ENCODE data around the gene CYP17A1. TPM values are rescaled to one million over a fixed set of nuclear protein-coding genes. Genes with fewer than 3 reads are reported as not detected.
"Not testable (repeated sequence)": the region's sequence is repeated elsewhere in the genome, so short reads cannot be mapped to it uniquely, and the experiment has no call there.

The CYP17A1 gene
- total RNA-seq, 3 donors from 2014 or later, result 0.96 TPM; not detected in 2

GRCh38 chr10:102859911-102860310, 22.7 kb upstream of the CYP17A1 start:
- ATAC-seq (no peak), DNase-seq (no peak)
- Histone ChIP-seq H3K9me3 (no peaks in the 10 kb centered on the region), H3K4me1 (ENCODE audit: low read depth) (no peaks in the 10 kb centered on the region), H3K4me3 (no peak overlapping the region), H3K36me3 (ENCODE audit: low read depth) (no peaks in the 10 kb centered on the region)
- TF ChIP-seq CTCF (IDR thresholded peaks at IDR 0.05), result no peak
- intact Hi-C loops (cut with DNase I, micrococcal nuclease), result no loop called here

- intact Hi-C loops (cut with DNase I, micrococcal nuclease), result no loop called here
- ATAC-seq, result no peak
These were observed 19.7 kb upstream of the CYP17A1 start for GRCh38 chr10:102856758-102857424.

GRCh38 chr10:102855731-102856436, 18.7 kb upstream of the CYP17A1 start:
- intact Hi-C loops (cut with DNase I, micrococcal nuclease); DNase-seq; ATAC-seq; H3K4me1 ChIP-seq (ENCODE audit: low read depth); H3K4me3 ChIP-seq; H3K9me3 ChIP-seq; H3K36me3 ChIP-seq (ENCODE audit: low read depth): not testable (repeated sequence)

More at GRCh38 chr10:102856758-102857424, 19.7 kb upstream of the CYP17A1 start:
- no peak overlapping the region for H3K4me3 ChIP-seq
- no peak for DNase-seq
- H3K36me3 ChIP-seq (ENCODE audit: low read depth), result no peaks in the 10 kb centered on the region
- H3K9me3 ChIP-seq, result no peaks in the 10 kb centered on the region
- TF ChIP-seq CTCF (IDR thresholded peaks at IDR 0.05), result no peak
- no peaks in the 10 kb centered on the region for H3K4me1 ChIP-seq (ENCODE audit: low read depth)

- H3K4me1 ChIP-seq (ENCODE audit: low read depth); H3K9me3 ChIP-seq; intact Hi-C loops (cut with DNase I, micrococcal nuclease); DNase-seq; H3K36me3 ChIP-seq (ENCODE audit: low read depth); ATAC-seq; H3K4me3 ChIP-seq: not testable (repeated sequence)
These were observed 16.0 kb upstream of the CYP17A1 start for GRCh38 chr10:102853237-102853636.

- intact Hi-C loops (cut with DNase I, micrococcal nuclease), result no loop called here
- no peaks in the 10 kb centered on the region for H3K4me1 ChIP-seq (ENCODE audit: low read depth)
- no peak for TF ChIP-seq CTCF (IDR thresholded peaks at IDR 0.05)
- DNase-seq (no peak), ATAC-seq (no peak)
- no peak overlapping the region for H3K4me3 ChIP-seq
- H3K36me3 ChIP-seq (ENCODE audit: low read depth), result no peaks in the 10 kb centered on the region
- H3K9me3 ChIP-seq, result no peaks in the 10 kb centered on the region
These were observed 12.9 kb upstream of the CYP17A1 start for GRCh38 chr10:102850025-102850518.

- ATAC-seq, result no peak
- Histone ChIP-seq H3K36me3 (ENCODE audit: low read depth) (no peaks in the 10 kb centered on the region), H3K4me3 (no peak overlapping the region), H3K4me1 (ENCODE audit: low read depth) (no peaks in the 10 kb centered on the region), H3K9me3 (peaks cover 4% of the 10 kb centered on the region)
- DNase-seq, result no peak
- intact Hi-C loops (cut with DNase I, micrococcal nuclease), result no loop called here
- TF ChIP-seq CTCF (IDR thresholded peaks at IDR 0.05), result no peak
These were observed 8.2 kb upstream of the CYP17A1 start for GRCh38 chr10:102845352-102845902.

- ATAC-seq; H3K9me3 ChIP-seq; DNase-seq; intact Hi-C loops (cut with DNase I, micrococcal nuclease); H3K4me1 ChIP-seq (ENCODE audit: low read depth); H3K4me3 ChIP-seq; H3K36me3 ChIP-seq (ENCODE audit: low read depth): not testable (repeated sequence)
These were observed 7.1 kb upstream of the CYP17A1 start for GRCh38 chr10:102844190-102844776.

GRCh38 chr10:102843139-102843538, 5.9 kb upstream of the CYP17A1 start:
- DNase-seq; H3K4me1 ChIP-seq (ENCODE audit: low read depth); ATAC-seq; H3K36me3 ChIP-seq (ENCODE audit: low read depth); H3K9me3 ChIP-seq; intact Hi-C loops (cut with DNase I, micrococcal nuclease); H3K4me3 ChIP-seq: not testable (repeated sequence)

Data from mucosa of descending colon (tissue), 3 donors.